ENCODE measurements around the gene CKAP4. TPM values are rescaled to one million over a fixed set of nuclear protein-coding genes. Genes with fewer than 3 reads are reported as not detected.

CKAP4 gene
- total and polyA plus RNA-seq, 2 donors (not counting 1 experiment from before 2014, with no cell fraction given) = 7.4 to 29.2 TPM

- POLR2A ChIA-PET = no interaction called here
- no peaks in the 10 kb centered on the region for H3K27me3 Mint-ChIP-seq
- intact Hi-C loops (cut with micrococcal nuclease) = no loop called here
Observed at GRCh38 chr12:106255952-106256351, 8.1 kb upstream of the CKAP4 start.

GRCh38 chr12:106255493-106255892, 7.7 kb upstream of the CKAP4 start:
- Histone ChIP-seq H3K27me3 (replicated peaks in 1 of 4; ENCODE audit: control extremely low read depth in 1 of 4, control insufficient read depth in 3 of 4, insufficient read depth in 4 of 4, low read length in 3 of 4) (peaks cover 0 to 10% (median 0%) of the 10 kb centered on the region in 4 experiments), H3K4me3 (ENCODE audit: control extremely low read depth in 1 of 5, extremely low read depth in 1 of 5, insufficient read depth in 1 of 5, low read depth in 2 of 5, low read length in 4 of 5) (no peak overlapping the region), H2AFZ (ENCODE audit: insufficient read depth, low read depth, low read length, poor library complexity, severe bottlenecking) (no peak overlapping the region), H3K79me2 (ENCODE audit: control insufficient read depth, insufficient read depth, low read length) (no peaks in the 10 kb centered on the region), H3K4me1 (ENCODE audit: control insufficient read depth in 2 of 2, insufficient read depth in 2 of 2, low read length in 2 of 2) (peaks cover 4 to 14% of the 10 kb centered on the region in 2 donors), H3K27ac (ENCODE audit: low read length in 2 of 2) (no peak overlapping the region), H4K20me1 (ENCODE audit: control insufficient read depth, insufficient read depth, low read length, poor library complexity, severe bottlenecking) (no peaks in the 10 kb centered on the region), H3K9me3 (ENCODE audit: control extremely low read depth in 1 of 3, control insufficient read depth in 2 of 3, insufficient read depth in 1 of 3, low read length in 2 of 3) (peaks cover 0 to 3% (median 0%) of the 10 kb centered on the region in 3 donors), H3K9ac (ENCODE audit: low read length) (no peak overlapping the region), H3K36me3 (replicated peaks in 1 of 2; ENCODE audit: control extremely low read depth in 1 of 2, control insufficient read depth in 1 of 2, extremely low read depth in 1 of 2, insufficient read depth in 2 of 2, low read length in 1 of 2) (no peaks in the 10 kb centered on the region), H3K4me2 (replicated peaks; ENCODE audit: low read depth, low read length, poor library complexity, severe bottlenecking) (no peak overlapping the region)
- ATAC-seq (ENCODE audit: low read depth) (no peak), DNase-seq (no peak)
- ChIA-PET POLR2A (no interaction called here), CTCF (interaction anchor here (0.6 to 9.0 kb wide), 5 partner anchors 23 to 41 kb away, joined by 3 to 58 read pairs (median 3); no protein-coding TSS in a partner anchor)
- Mint-ChIP-seq H3K27me3 (no peaks in the 10 kb centered on the region), H3K4me3 (no peak overlapping the region), H3K4me1 (peaks cover 22% of the 10 kb centered on the region), H3K27ac (no peak overlapping the region), H3K9me3 (ENCODE audit: insufficient read depth) (no peaks in the 10 kb centered on the region)
- TF ChIP-seq EZH2 (IDR thresholded peaks at IDR 0.05; ENCODE audit: borderline replicate concordance, insufficient read depth, low read depth, low read length, poor library complexity, severe bottlenecking) (no peak), CTCF (IDR thresholded peaks at IDR 0.05) (no peak)
- WGBS (ENCODE audit: insufficient coverage) = 90% methylated on average over 2 of the region's 3 CpGs
- intact Hi-C loops (cut with micrococcal nuclease) = no loop called here

More at GRCh38 chr12:106255952-106256351, 8.1 kb upstream of the CKAP4 start:
- Histone ChIP-seq H3K79me2 (ENCODE audit: control insufficient read depth, insufficient read depth, low read length) (no peaks in the 10 kb centered on the region), H3K9ac (ENCODE audit: low read length) (no peak overlapping the region), H3K4me3 (ENCODE audit: control extremely low read depth in 1 of 5, extremely low read depth in 1 of 5, insufficient read depth in 1 of 5, low read depth in 2 of 5, low read length in 4 of 5) (no peak overlapping the region), H4K20me1 (ENCODE audit: control insufficient read depth, insufficient read depth, low read length, poor library complexity, severe bottlenecking) (no peaks in the 10 kb centered on the region), H2AFZ (ENCODE audit: insufficient read depth, low read depth, low read length, poor library complexity, severe bottlenecking) (no peak overlapping the region), H3K27ac (ENCODE audit: low read length in 2 of 2) (no peak overlapping the region), H3K9me3 (ENCODE audit: control extremely low read depth in 1 of 3, control insufficient read depth in 2 of 3, insufficient read depth in 1 of 3, low read length in 2 of 3) (peaks cover 0 to 3% (median 0%) of the 10 kb centered on the region in 3 donors), H3K4me1 (ENCODE audit: control insufficient read depth in 2 of 2, insufficient read depth in 2 of 2, low read length in 2 of 2) (peaks cover 4 to 9% of the 10 kb centered on the region in 2 donors), H3K4me2 (replicated peaks; ENCODE audit: low read depth, low read length, poor library complexity, severe bottlenecking) (no peak overlapping the region), H3K27me3 (replicated peaks in 1 of 4; ENCODE audit: control extremely low read depth in 1 of 4, control insufficient read depth in 3 of 4, insufficient read depth in 4 of 4, low read length in 3 of 4) (peaks cover 0 to 10% (median 0%) of the 10 kb centered on the region in 4 experiments), H3K36me3 (replicated peaks in 1 of 2; ENCODE audit: control extremely low read depth in 1 of 2, control insufficient read depth in 1 of 2, extremely low read depth in 1 of 2, insufficient read depth in 2 of 2, low read length in 1 of 2) (no peaks in the 10 kb centered on the region)
- H3K4me3 Mint-ChIP-seq = no peak overlapping the region
- ATAC-seq (ENCODE audit: low read depth) (no peak), DNase-seq (no peak)
- no peak overlapping the region for H3K27ac Mint-ChIP-seq
- peaks cover 18% of the 10 kb centered on the region for H3K4me1 Mint-ChIP-seq
- TF ChIP-seq CTCF (IDR thresholded peaks at IDR 0.05) (no peak), EZH2 (IDR thresholded peaks at IDR 0.05; ENCODE audit: borderline replicate concordance, insufficient read depth, low read depth, low read length, poor library complexity, severe bottlenecking) (no peak)
- CTCF ChIA-PET = interaction anchor here (1.2 to 9.0 kb wide), 4 partner anchors 22 to 40 kb away, joined by 3 to 58 read pairs (median 3); no protein-coding TSS in a partner anchor
- WGBS (ENCODE audit: insufficient coverage) = 90% methylated on average over 1 of the region's 5 CpGs
- no peaks in the 10 kb centered on the region for H3K9me3 Mint-ChIP-seq (ENCODE audit: insufficient read depth)

Data from B cell (primary cell).